Erythroblast (primary cell): Measurements from ENCODE around the gene BOLA3.

Experiments
- GATA1 ChIP-seq: IDR thresholded peaks from 2 replicates; pipeline ENCODE4 v1.6.1; 2011; ENCODE audit warnings: low read depth, mild to moderate bottlenecking, control low read depth, low read length, moderate library complexity
- POLR2A ChIP-seq: IDR thresholded peaks from 2 replicates; pipeline ENCODE4 v1.6.1; 2011; ENCODE audit warnings: mild to moderate bottlenecking, low read length

- TF ChIP-seq POLR2A (no peak), GATA1 (no peak)
Measured at GRCh38 chr2:74197049-74197448, 49.3 kb upstream of the BOLA3 start.
